ENCODE measurements around the gene SNX8. TPM values are rescaled to one million over a fixed set of nuclear protein-coding genes. Genes with fewer than 3 reads are reported as not detected.

SNX8 gene
- polyA plus RNA-seq, 1 experiment, result 40.2 TPM

GRCh38 chr7:2213551-2214215, 100.6 kb downstream of the SNX8 start:
- DNase-seq (ENCODE audit: low read depth, low spot score), result no peak
- no peak for TF ChIP-seq CTCF (IDR thresholded peaks at IDR 0.05; ENCODE audit: low read depth, low read length)
- ChIA-PET CTCF (interaction anchor here (1.5 kb wide), 1 partner anchor 134 kb away, joined by 4 read pairs; no protein-coding TSS in a partner anchor), POLR2A (no interaction called here)
- H3K27me3 ChIP-seq (ENCODE audit: control insufficient read depth, insufficient read depth, low read length), result no peaks in the 10 kb centered on the region
- H3K9me3 ChIP-seq (ENCODE audit: control insufficient read depth, insufficient read depth, low read length), result peaks cover 8% of the 10 kb centered on the region; the same call in 1 of the 2 replicates
- H3K4me3 ChIP-seq (ENCODE audit: low read depth, low read length), result no peak overlapping the region
- H3K27ac ChIP-seq (ENCODE audit: low read depth, low read length), result no peak overlapping the region

DNA sequence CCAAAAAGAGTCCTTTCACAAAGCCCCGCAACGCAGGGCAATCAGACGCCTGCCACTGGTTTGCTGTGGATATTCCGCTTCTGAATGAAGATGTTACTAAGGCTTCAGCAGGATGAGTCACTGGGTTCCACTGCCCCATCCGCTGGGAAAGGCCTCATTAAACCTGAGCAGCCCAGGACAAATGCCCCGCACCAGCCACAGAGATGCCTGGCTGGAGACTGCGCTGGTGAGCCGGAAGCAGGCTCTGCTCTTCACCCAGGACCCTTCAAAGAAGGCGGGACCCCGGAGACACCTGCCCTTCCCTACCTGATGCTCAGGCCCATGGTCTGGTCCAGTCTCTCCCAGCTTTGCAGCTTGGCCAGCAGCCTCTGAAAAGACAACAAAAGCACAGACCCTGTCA, 101.3 kb downstream of the SNX8 start:
- ChIA-PET POLR2A (no interaction called here), CTCF (no interaction called here)
- no peak for DNase-seq (ENCODE audit: low read depth, low spot score)

GRCh38 chr7:2211926-2212325, 102.3 kb downstream of the SNX8 start:
- no peak overlapping the region for H3K27ac ChIP-seq (ENCODE audit: low read depth, low read length)
- POLR2A ChIA-PET, result interaction anchor here (0.5 kb wide), 1 partner anchor 17 kb away, joined by 3 read pairs; no protein-coding TSS in a partner anchor
- H3K27me3 ChIP-seq (ENCODE audit: control insufficient read depth, insufficient read depth, low read length), result no peaks in the 10 kb centered on the region
- TF ChIP-seq CTCF (IDR thresholded peaks at IDR 0.05; ENCODE audit: low read depth, low read length), result no peak
- H3K9me3 ChIP-seq (ENCODE audit: control insufficient read depth, insufficient read depth, low read length), result peaks cover 8% of the 10 kb centered on the region; the same call in 1 of the 2 replicates
- CTCF ChIA-PET, result no interaction called here
- no peak overlapping the region for H3K4me3 ChIP-seq (ENCODE audit: low read depth, low read length)
- no peak for DNase-seq (ENCODE audit: low read depth, low spot score)

More for the DNA sequence above, 101.3 kb downstream of the SNX8 start:
- no peak overlapping the region for H3K4me3 ChIP-seq (ENCODE audit: low read depth, low read length)
- H3K9me3 ChIP-seq (ENCODE audit: control insufficient read depth, insufficient read depth, low read length), result peaks cover 8% of the 10 kb centered on the region; the same call in 1 of the 2 replicates
- TF ChIP-seq CTCF (IDR thresholded peaks at IDR 0.05; ENCODE audit: low read depth, low read length), result no peak
- H3K27ac ChIP-seq (ENCODE audit: low read depth, low read length), result no peak overlapping the region
- no peaks in the 10 kb centered on the region for H3K27me3 ChIP-seq (ENCODE audit: control insufficient read depth, insufficient read depth, low read length)

- H3K9me3 ChIP-seq (ENCODE audit: control insufficient read depth, insufficient read depth, low read length), result peaks cover 8% of the 10 kb centered on the region; the same call in 1 of the 2 replicates
- ChIA-PET CTCF (no interaction called here), POLR2A (interaction anchor here (0.5 kb wide), 1 partner anchor 17 kb away, joined by 3 read pairs; no protein-coding TSS in a partner anchor)
- H3K4me3 ChIP-seq (ENCODE audit: low read depth, low read length), result no peak overlapping the region
- no peak overlapping the region for H3K27ac ChIP-seq (ENCODE audit: low read depth, low read length)
- no peak for TF ChIP-seq CTCF (IDR thresholded peaks at IDR 0.05; ENCODE audit: low read depth, low read length)
- no peaks in the 10 kb centered on the region for H3K27me3 ChIP-seq (ENCODE audit: control insufficient read depth, insufficient read depth, low read length)
- no peak for DNase-seq (ENCODE audit: low read depth, low spot score)
Measured at GRCh38 chr7:2211259-2211880, 102.9 kb downstream of the SNX8 start.
